ENCODE measurements around the gene KHDC4. TPM values are rescaled to one million over a fixed set of nuclear protein-coding genes. Genes with fewer than 3 reads are reported as not detected.

KHDC4 gene
- total and polyA plus RNA-seq, 9 of the 15 experiments (the other 6 are each of a cell fraction or from before 2014, with no cell fraction given) = 12.1 to 185 (median 65.6) TPM

GRCh38 chr1:155976062-155976912 lies 42.1 kb upstream of the KHDC4 start (continued):
- no peak for TF ChIP-seq DEAF1 (CRISPR knock-in tag; IDR thresholded peaks at IDR 0.05)
- TF ChIP-seq TSC22D4 (tag; IDR thresholded peaks at IDR 0.05) = no peak
- TF ChIP-seq RBM17 (IDR thresholded peaks at IDR 0.05; ENCODE audit: borderline replicate concordance, low read depth, low read length) = no peak
- peak; percentile 71; the same call in 1 of the 2 replicates for TF ChIP-seq EP300 (IDR thresholded peaks at IDR 0.05; ENCODE audit: low read length)
- peak; percentile 14 to 63; a peak in 2 of 4 replicates for TF ChIP-seq SIN3A (IDR thresholded peaks at IDR 0.05; ENCODE audit: borderline replicate concordance in 2 of 2, control insufficient read depth in 1 of 2, low read depth in 2 of 2, low read length in 2 of 2)
- TF ChIP-seq PML (IDR thresholded peaks at IDR 0.05; ENCODE audit: low read length) = no peak
- TF ChIP-seq ZNF239 (CRISPR knock-in tag; IDR thresholded peaks at IDR 0.05) = no peak
- peak; percentile 72 for TF ChIP-seq TFAP4 (CRISPR knock-in tag; IDR thresholded peaks at IDR 0.05; ENCODE audit: borderline replicate concordance)
- TF ChIP-seq ELF1 (tag; IDR thresholded peaks at IDR 0.05) = no peak
- no peak for TF ChIP-seq TCF7 (IDR thresholded peaks at IDR 0.05; ENCODE audit: borderline replicate concordance)
- TF ChIP-seq POLR3A (IDR thresholded peaks at IDR 0.05; ENCODE audit: borderline replicate concordance, extremely low read depth, insufficient read depth, insufficient read length) = no peak
- TF ChIP-seq ZNF444 (CRISPR knock-in tag; IDR thresholded peaks at IDR 0.05) = peak; percentile 96
- TF ChIP-seq ZBTB9 (CRISPR knock-in tag; IDR thresholded peaks at IDR 0.05) = no peak
- no peak for TF ChIP-seq BRF2 (IDR thresholded peaks at IDR 0.05; ENCODE audit: borderline replicate concordance, insufficient read depth, insufficient read length)
- no peak for TF ChIP-seq CREB1 (IDR thresholded peaks at IDR 0.05)
- no peak for TF ChIP-seq CREB1 (CRISPR knock-in tag; IDR thresholded peaks at IDR 0.05)
- TF ChIP-seq NFIX (CRISPR knock-in tag; IDR thresholded peaks at IDR 0.05; ENCODE audit: low read depth) = no peak
- no peak for TF ChIP-seq CTBP1 (IDR thresholded peaks at IDR 0.05; ENCODE audit: borderline replicate concordance)
- no peak for TF ChIP-seq SNAPC5 (CRISPR knock-in tag; IDR thresholded peaks at IDR 0.05)
- TF ChIP-seq TAF1 (IDR thresholded peaks at IDR 0.05; ENCODE audit: control insufficient read depth, extremely low read depth, insufficient read depth, low read length, severe bottlenecking) = peak; percentile 29
- no peak for TF ChIP-seq ZNF253 (CRISPR knock-in tag; conservative IDR thresholded peaks at IDR 0.05)
- no peak for TF ChIP-seq ZNF41 (CRISPR knock-in tag; conservative IDR thresholded peaks at IDR 0.05)
- TF ChIP-seq MTA2 (IDR thresholded peaks at IDR 0.05; ENCODE audit: low read depth) = no peak

All from K562 (cell line).